B cell (primary cell): Measurements from ENCODE around the gene PTGDR. TPM values are rescaled to one million over a fixed set of nuclear protein-coding genes. Genes with fewer than 3 reads are reported as not detected.

Source experiments
- ATAC-seq: fragments of 200-7000 bp; cut with Tn5 transposase; one replicate; pipeline ENCODE4 v1.10.0; 2021; ENCODE audit warnings: low read depth, mild to moderate bottlenecking, moderate number of reproducible peaks, moderate library complexity
- CTCF ChIA-PET: fragments of 350-600 bp; sonication (Branson Sonifier 250); formaldehyde crosslinking; loops from one replicate; lab custom pipeline; 2021; ENCODE audit warnings: antibody characterized with exemption, inconsistent platforms; lab: Charles Lee
- POLR2A ChIA-PET: fragments of 350-600 bp; sonication (Branson Sonifier 250); formaldehyde crosslinking; loops from one replicate; lab custom pipeline; 2021; ENCODE audit warnings: antibody characterized with exemption; lab: Charles Lee
- DNase-seq: peaks from one replicate; pipeline ENCODE4 v3.0.0; 2013
- H2AFZ ChIP-seq: 2 replicates; pipeline ENCODE4 v1.6.1; 2012; ENCODE audit warnings: mild to moderate bottlenecking, low read depth, low read length; ENCODE audit not compliant: insufficient read depth, poor library complexity, severe bottlenecking
- H3K27ac ChIP-seq, 2 donors: 1 replicate in 1 of 2; 2 replicates in 1 of 2; pipeline ENCODE4 v1.5.1; 2012 to 2013; ENCODE audit warnings: low read length in 2 of 2, mild to moderate bottlenecking in 2 of 2, moderate library complexity in 1 of 2
- H3K27me3 ChIP-seq, 4 experiments: fragments of 200-600 bp in 1 of 4; sonication (generic) in 1 of 4; replicated peaks in 1 of 4; 1 replicate in 2 of 4; 2 replicates in 2 of 4; pipeline versions ENCODE4 v1.6.1 to v1.7.0; 2013 to 2016; ENCODE audit warnings: low read length in 3 of 4, mild to moderate bottlenecking in 2 of 4, mixed read lengths in 1 of 4, moderate library complexity in 1 of 4; ENCODE audit not compliant: insufficient read depth in 4 of 4, control insufficient read depth in 3 of 4; ENCODE audit errors: control extremely low read depth in 1 of 4
- H3K36me3 ChIP-seq, 2 experiments: replicated peaks in 1 of 2; 1 replicate in 1 of 2; 2 replicates in 1 of 2; pipeline versions ENCODE4 v1.6.1 to v1.7.1; 2013; ENCODE audit warnings: low read length in 1 of 2; ENCODE audit not compliant: insufficient read depth in 2 of 2, control insufficient read depth in 1 of 2; ENCODE audit errors: control extremely low read depth in 1 of 2, extremely low read depth in 1 of 2
- H3K4me1 ChIP-seq, 2 donors: fragments of 200-600 bp in 1 of 2; sonication (generic) in 1 of 2; 1 replicate in 1 of 2; 2 replicates in 1 of 2; pipeline versions ENCODE4 v1.5.1 to v1.6.1; 2013 to 2017; ENCODE audit warnings: low read length in 2 of 2; ENCODE audit not compliant: control insufficient read depth in 2 of 2, insufficient read depth in 2 of 2
- H3K4me2 ChIP-seq: replicated peaks from 2 replicates; pipeline ENCODE3; 2012; ENCODE audit warnings: mild to moderate bottlenecking, low read depth, low read length; ENCODE audit not compliant: poor library complexity, severe bottlenecking
- H3K4me3 ChIP-seq, 5 experiments: fragments of 200-600 bp in 1 of 5; sonication (generic) in 1 of 5; 1 replicate in 3 of 5; 2 replicates in 2 of 5; pipeline versions ENCODE4 v1.5.1 to v1.7.0; 2011 to 2016; ENCODE audit warnings: low read length in 4 of 5, mild to moderate bottlenecking in 4 of 5, low read depth in 2 of 5, control low read depth in 1 of 5, moderate library complexity in 1 of 5; ENCODE audit not compliant: insufficient read depth in 1 of 5; ENCODE audit errors: control extremely low read depth in 1 of 5, extremely low read depth in 1 of 5
- H3K79me2 ChIP-seq: fragments of 200-600 bp; sonication (generic); one replicate; pipeline ENCODE4 v1.6.0; 2016; ENCODE audit warnings: low read length; ENCODE audit not compliant: control insufficient read depth, insufficient read depth
- H3K9ac ChIP-seq: fragments of 200-600 bp; sonication (generic); 2 replicates; pipeline ENCODE4 v1.6.1; 2017; ENCODE audit warnings: mild to moderate bottlenecking, low read length, moderate library complexity
- H3K9me3 ChIP-seq, 3 donors: one replicate each; pipeline versions ENCODE4 v1.6.1 to v1.7.1; 2013; ENCODE audit warnings: low read length in 2 of 3; ENCODE audit not compliant: control insufficient read depth in 2 of 3, insufficient read depth in 1 of 3; ENCODE audit errors: control extremely low read depth in 1 of 3
- H4K20me1 ChIP-seq: 2 replicates; pipeline ENCODE4 v1.6.0; 2012; ENCODE audit warnings: mild to moderate bottlenecking, low read length; ENCODE audit not compliant: insufficient read depth, control insufficient read depth, poor library complexity, severe bottlenecking
- H3K27ac Mint-ChIP-seq: one replicate; pipeline ENCODE4 v1.8.0; 2021; ENCODE audit warnings: mixed read lengths
- H3K27me3 Mint-ChIP-seq: one replicate; pipeline ENCODE4 v1.8.0; 2021; ENCODE audit warnings: mixed read lengths
- H3K4me1 Mint-ChIP-seq: one replicate; pipeline ENCODE4 v1.8.0; 2021; ENCODE audit warnings: mixed read lengths
- H3K4me3 Mint-ChIP-seq: one replicate; pipeline ENCODE4 v1.8.0; 2021; ENCODE audit warnings: mixed read lengths
- H3K9me3 Mint-ChIP-seq: one replicate; pipeline ENCODE4 v1.8.0; 2022; ENCODE audit warnings: mixed read lengths; ENCODE audit not compliant: insufficient read depth
- EZH2 ChIP-seq: IDR thresholded peaks from 2 replicates; pipeline ENCODE4 v1.6.1; 2012; ENCODE audit warnings: borderline replicate concordance, low read depth, mild to moderate bottlenecking, moderate library complexity, low read length; ENCODE audit not compliant: insufficient read depth, poor library complexity, severe bottlenecking
- WGBS: methylation state at CpG from one replicate; pipeline ENCODE4 v1.1.5; 2013; ENCODE audit warnings: missing lambda C conversion rate; ENCODE audit not compliant: insufficient coverage; 5-methylcytosine and 5-hydroxymethylcytosine counted together
- intact Hi-C: fragments of 100-400 bp; cut with micrococcal nuclease; formaldehyde crosslinking; loops from one replicate; pipeline ENCODE4 v1.10.0; 2022
- polyA plus RNA-seq: library from polyadenylated mRNA; depleted of rRNA; stranded (reverse); fragments of >200 nt; gene quantifications from 2 replicates; pipeline ENCODE4 v1.2.3, GENCODE V29; 2012
- total RNA-seq, 2 donors: library from RNA; stranded (reverse); fragments of 120-200 nt in 1 of 2; gene quantifications; 1 replicate in 1 of 2; 2 replicates in 1 of 2; pipeline versions ENCODE4 v1.2.3 to v1.2.4, GENCODE V29; 2013 to 2022
- TF ChIP-seq, protein P1 (sequence below): fragments of 200-600 bp; IDR thresholded peaks from one replicate; pipeline ENCODE4 v1.8.0; 2022; ENCODE audit warnings: antibody characterized with exemption, mild to moderate bottlenecking

Gene PTGDR
- total and polyA plus RNA-seq, 2 donors (not counting 1 experiment from before 2014, with no cell fraction given): 0.04 TPM; not detected in 1

DNA sequence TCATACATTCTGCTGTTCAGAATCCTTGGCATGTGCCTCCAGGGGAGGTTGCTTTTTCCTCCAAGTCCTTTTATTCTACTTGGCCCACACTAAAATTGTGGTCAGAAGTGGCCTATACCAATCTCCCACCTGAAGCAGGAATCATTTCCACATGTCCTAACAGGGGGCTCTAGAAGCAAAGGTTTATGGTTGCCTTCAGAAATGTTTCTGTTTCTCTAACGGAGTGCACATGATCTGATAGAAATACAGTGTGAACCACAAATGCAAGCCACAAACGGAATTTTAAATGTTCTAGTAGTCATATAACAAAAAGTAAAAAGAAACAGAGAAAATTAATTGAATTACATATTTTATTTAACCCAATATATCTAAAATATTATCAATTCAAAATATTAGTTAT is 50.6 kb downstream of the PTGDR start:
- Histone ChIP-seq H3K27me3 (peaks cover 0 to 66% (median 63%) of the 10 kb centered on the region in 4 experiments), H4K20me1 (no peaks in the 10 kb centered on the region), H2AFZ (no peak overlapping the region), H3K27ac (no peak overlapping the region), H3K79me2 (no peaks in the 10 kb centered on the region), H3K36me3 (no peaks in the 10 kb centered on the region), H3K9ac (no peak overlapping the region), H3K4me2 (no peak overlapping the region), H3K4me3 (no peak overlapping the region), H3K4me1 (peaks cover 26 to 30% of the 10 kb centered on the region in 2 donors), H3K9me3 (peaks cover 3 to 18% (median 14%) of the 10 kb centered on the region in 3 donors)
- no peak overlapping the region for H3K4me3 Mint-ChIP-seq
- no peak for DNase-seq
- CTCF ChIA-PET: interaction anchor here (1.0 kb wide), 1 partner anchor 18 kb away, joined by 3 read pairs; no protein-coding TSS in a partner anchor
- H3K4me1 Mint-ChIP-seq: peaks cover 27% of the 10 kb centered on the region
- WGBS: no CpG with 5 or more reads among the region's 2 CpGs
- peaks cover 74% of the 10 kb centered on the region for H3K27me3 Mint-ChIP-seq
- TF ChIP-seq, protein P1, sequence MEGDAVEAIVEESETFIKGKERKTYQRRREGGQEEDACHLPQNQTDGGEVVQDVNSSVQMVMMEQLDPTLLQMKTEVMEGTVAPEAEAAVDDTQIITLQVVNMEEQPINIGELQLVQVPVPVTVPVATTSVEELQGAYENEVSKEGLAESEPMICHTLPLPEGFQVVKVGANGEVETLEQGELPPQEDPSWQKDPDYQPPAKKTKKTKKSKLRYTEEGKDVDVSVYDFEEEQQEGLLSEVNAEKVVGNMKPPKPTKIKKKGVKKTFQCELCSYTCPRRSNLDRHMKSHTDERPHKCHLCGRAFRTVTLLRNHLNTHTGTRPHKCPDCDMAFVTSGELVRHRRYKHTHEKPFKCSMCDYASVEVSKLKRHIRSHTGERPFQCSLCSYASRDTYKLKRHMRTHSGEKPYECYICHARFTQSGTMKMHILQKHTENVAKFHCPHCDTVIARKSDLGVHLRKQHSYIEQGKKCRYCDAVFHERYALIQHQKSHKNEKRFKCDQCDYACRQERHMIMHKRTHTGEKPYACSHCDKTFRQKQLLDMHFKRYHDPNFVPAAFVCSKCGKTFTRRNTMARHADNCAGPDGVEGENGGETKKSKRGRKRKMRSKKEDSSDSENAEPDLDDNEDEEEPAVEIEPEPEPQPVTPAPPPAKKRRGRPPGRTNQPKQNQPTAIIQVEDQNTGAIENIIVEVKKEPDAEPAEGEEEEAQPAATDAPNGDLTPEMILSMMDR: no peak
- TF ChIP-seq EZH2: no peak
- peaks cover 7% of the 10 kb centered on the region for H3K9me3 Mint-ChIP-seq
- H3K27ac Mint-ChIP-seq: no peak overlapping the region
- intact Hi-C loops: no loop called here
- no peak for ATAC-seq
- POLR2A ChIA-PET: no interaction called here

DNA sequence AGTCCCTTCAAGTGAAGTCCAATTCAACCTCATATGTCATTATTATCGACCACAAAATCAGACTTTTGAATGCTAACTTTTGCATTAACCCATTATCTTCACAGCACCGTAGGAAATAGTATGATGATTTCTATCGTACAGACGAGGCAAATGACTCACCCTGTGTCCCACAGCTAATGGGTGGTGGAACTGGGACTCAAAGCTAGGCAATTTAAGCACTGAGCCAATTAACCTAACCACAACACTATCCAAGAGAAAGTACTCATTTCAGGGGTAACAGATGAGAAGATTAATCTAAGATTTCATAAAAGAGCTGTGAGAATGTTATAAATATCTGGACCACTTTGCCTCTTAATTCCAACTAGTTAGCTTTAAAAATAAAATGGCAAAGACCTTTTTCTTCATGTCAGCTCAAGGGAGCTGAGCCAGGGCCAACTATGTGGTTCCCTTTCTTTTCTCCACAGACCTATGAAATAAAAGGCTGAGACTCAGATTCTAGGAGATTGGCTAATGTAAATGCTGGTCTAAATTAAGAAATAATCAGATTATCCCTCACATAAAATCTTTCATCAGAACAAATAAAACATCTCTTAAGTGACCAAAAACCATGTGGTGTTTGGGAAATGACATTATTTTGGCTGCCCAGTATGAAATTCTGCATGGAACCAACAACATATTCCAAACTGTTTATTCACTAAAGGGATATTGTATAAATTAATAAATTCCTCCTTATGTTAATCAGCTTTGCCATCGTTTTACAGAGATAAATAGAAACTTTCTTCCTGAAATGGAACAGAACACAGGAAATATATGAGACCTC is 51.5 kb downstream of the PTGDR start:
- ATAC-seq (no peak), DNase-seq (no peak)
- H3K4me3 Mint-ChIP-seq: no peak overlapping the region
- Histone ChIP-seq H3K27me3 (peaks cover 0 to 60% (median 54%) of the 10 kb centered on the region in 4 experiments), H2AFZ (no peak overlapping the region), H3K9me3 (peaks cover 3 to 20% (median 10%) of the 10 kb centered on the region in 3 donors), H4K20me1 (no peaks in the 10 kb centered on the region), H3K4me2 (no peak overlapping the region), H3K9ac (no peak overlapping the region), H3K27ac (no peak overlapping the region), H3K36me3 (no peaks in the 10 kb centered on the region), H3K79me2 (no peaks in the 10 kb centered on the region), H3K4me3 (no peak overlapping the region), H3K4me1 (peaks cover 20 to 21% of the 10 kb centered on the region in 2 donors)
- no CpG with 5 or more reads among the region's 5 CpGs for WGBS
- peaks cover 21% of the 10 kb centered on the region for H3K4me1 Mint-ChIP-seq
- H3K27ac Mint-ChIP-seq: no peak overlapping the region
- intact Hi-C loops: no loop called here
- H3K27me3 Mint-ChIP-seq: peaks cover 65% of the 10 kb centered on the region
- ChIA-PET CTCF (no interaction called here), POLR2A (no interaction called here)
- TF ChIP-seq EZH2: no peak
- TF ChIP-seq, protein P1: no peak
- H3K9me3 Mint-ChIP-seq: peaks cover 7% of the 10 kb centered on the region
